ENCODE measurements around the gene DPM1.

Gene DPM1

GRCh38 chr20:50929299-50930138 is 28.8 kb downstream of the DPM1 start:
- DNase-seq, result peak; percentile 92

GRCh38 chr20:50928469-50928868 is 29.9 kb downstream of the DPM1 start:
- no peak for DNase-seq

GRCh38 chr20:50926530-50926929 is 31.8 kb downstream of the DPM1 start:
- no peak for DNase-seq

- no peak for DNase-seq
Measured at GRCh38 chr20:50924261-50924920, 33.9 kb downstream of the DPM1 start.

GRCh38 chr20:50921803-50922501 is 36.4 kb downstream of the DPM1 start:
- DNase-seq, result no peak

- no peak for DNase-seq
Measured at GRCh38 chr20:50920997-50921396, 37.3 kb downstream of the DPM1 start.

- no peak for DNase-seq
Measured at GRCh38 chr20:50919567-50919966, 38.8 kb downstream of the DPM1 start.

- no peak for DNase-seq
Measured at GRCh38 chr20:50918403-50918802, 39.9 kb downstream of the DPM1 start.

- DNase-seq, result no peak
Measured at GRCh38 chr20:50916934-50917333, 41.4 kb downstream of the DPM1 start.

GRCh38 chr20:50916257-50916656 is 42.1 kb downstream of the DPM1 start:
- no peak for DNase-seq

- DNase-seq, result peak; percentile 37
Measured at GRCh38 chr20:50915424-50915823, 42.9 kb downstream of the DPM1 start.

- DNase-seq, result peak; percentile 43
Measured at GRCh38 chr20:50913690-50914375, 44.5 kb downstream of the DPM1 start.

- DNase-seq, result no peak
Measured at GRCh38 chr20:50911716-50912115, 46.6 kb downstream of the DPM1 start.

GRCh38 chr20:50911030-50911429 is 47.3 kb downstream of the DPM1 start:
- peak; percentile 78 for DNase-seq

- DNase-seq, result no peak
Measured at GRCh38 chr20:50909413-50909812, 48.9 kb downstream of the DPM1 start.

- DNase-seq, result no peak
Measured at GRCh38 chr20:50904067-50904570, 54.2 kb downstream of the DPM1 start.

GRCh38 chr20:50903353-50904051 is 54.8 kb downstream of the DPM1 start:
- DNase-seq, result no peak

- DNase-seq, result no peak
Measured at GRCh38 chr20:50901301-50901700, 57.0 kb downstream of the DPM1 start.

GRCh38 chr20:50900261-50900660 is 58.1 kb downstream of the DPM1 start:
- no peak for DNase-seq

- DNase-seq, result no peak
Measured at GRCh38 chr20:50898475-50898874, 59.9 kb downstream of the DPM1 start.

GRCh38 chr20:50895111-50895830 is 63.1 kb downstream of the DPM1 start:
- no peak for DNase-seq

- no peak for DNase-seq
Measured at GRCh38 chr20:50893620-50894019, 64.7 kb downstream of the DPM1 start.

Data from amniotic stem cell (primary cell).